ENCODE measurements around the gene MRPS27. TPM values are rescaled to one million over a fixed set of nuclear protein-coding genes. Genes with fewer than 3 reads are reported as not detected.

The MRPS27 gene
- total RNA-seq, 6 experiments from 2014 or later: 28.6 to 40.3 (median 36.0) TPM

GRCh38 chr5:72293495-72294055 lies 26.5 kb downstream of the MRPS27 start:
- TF ChIP-seq CTCF (IDR thresholded peaks at IDR 0.05) (no peak), POLR2A (IDR thresholded peaks at IDR 0.05) (no peak)
- intact Hi-C loops (cut with DNase I): no loop called here
- peaks cover 0 to 9% (median 3%) of the 10 kb centered on the region in 4 donors for H3K36me3 ChIP-seq
- DNase-seq: no peak
- no peak overlapping the region for H3K27ac ChIP-seq
- no peaks in the 10 kb centered on the region for H3K9me3 ChIP-seq
- H3K27me3 ChIP-seq: no peaks in the 10 kb centered on the region
- H3K4me3 ChIP-seq: no peak overlapping the region
- peaks cover 0 to 7% (median 0%) of the 10 kb centered on the region in 4 donors for H3K4me1 ChIP-seq
- WGBS (ENCODE audit: insufficient coverage, low coverage, low lambda C conversion rate, missing lambda C conversion rate): 83% methylated on average over 3 of the region's 3 CpGs
- ATAC-seq: no peak

DNA sequence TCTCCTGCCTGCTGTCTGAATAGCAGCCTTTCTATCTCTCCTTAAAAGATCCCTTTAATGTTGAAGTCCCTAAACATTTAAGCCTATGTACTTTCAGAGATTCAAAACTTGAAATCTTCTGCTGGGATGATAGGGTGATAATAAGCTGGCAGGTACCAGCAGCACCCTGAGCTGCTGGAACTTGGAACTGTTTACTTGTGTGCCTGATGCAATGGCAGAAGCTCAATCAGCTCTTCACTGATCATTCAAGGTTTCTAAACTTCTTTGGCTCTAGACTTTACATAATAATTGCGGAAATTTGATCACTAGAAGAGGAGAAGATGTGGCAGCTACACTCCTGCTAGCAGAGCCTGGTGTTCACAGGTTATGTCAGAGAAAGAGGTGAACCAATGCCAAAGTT lies 27.6 kb downstream of the MRPS27 start:
- Histone ChIP-seq H3K9me3 (no peaks in the 10 kb centered on the region), H3K27me3 (no peaks in the 10 kb centered on the region), H3K4me1 (peaks cover 0 to 7% (median 0%) of the 10 kb centered on the region in 4 donors), H3K36me3 (peaks cover 0 to 9% (median 3%) of the 10 kb centered on the region in 4 donors), H3K4me3 (no peak overlapping the region), H3K27ac (no peak overlapping the region)
- 40% methylated on average over 1 of the region's 1 CpG for WGBS (ENCODE audit: insufficient coverage, low coverage, low lambda C conversion rate, missing lambda C conversion rate)
- intact Hi-C loops (cut with DNase I): no loop called here
- TF ChIP-seq POLR2A (IDR thresholded peaks at IDR 0.05): no peak
- no peak for TF ChIP-seq CTCF (IDR thresholded peaks at IDR 0.05)
- DNase-seq (no peak), ATAC-seq (peak in 2 of 4 donors; percentile 28 to 67)

- H3K4me3 ChIP-seq: no peak overlapping the region
- intact Hi-C loops (cut with DNase I): no loop called here
- 100% methylated on average over 2 of the region's 3 CpGs for WGBS (ENCODE audit: insufficient coverage, low coverage, low lambda C conversion rate, missing lambda C conversion rate)
- TF ChIP-seq CTCF (IDR thresholded peaks at IDR 0.05) (no peak), POLR2A (IDR thresholded peaks at IDR 0.05) (no peak)
- H3K36me3 ChIP-seq: peaks cover 0 to 9% (median 2%) of the 10 kb centered on the region in 4 donors
- no peak overlapping the region for H3K27ac ChIP-seq
- ATAC-seq (no peak), DNase-seq (no peak)
- peaks cover 0 to 7% (median 0%) of the 10 kb centered on the region in 4 donors for H3K4me1 ChIP-seq
- no peaks in the 10 kb centered on the region for H3K27me3 ChIP-seq
- H3K9me3 ChIP-seq: no peaks in the 10 kb centered on the region
Observed at GRCh38 chr5:72291601-72292000, 28.4 kb downstream of the MRPS27 start.

DNA sequence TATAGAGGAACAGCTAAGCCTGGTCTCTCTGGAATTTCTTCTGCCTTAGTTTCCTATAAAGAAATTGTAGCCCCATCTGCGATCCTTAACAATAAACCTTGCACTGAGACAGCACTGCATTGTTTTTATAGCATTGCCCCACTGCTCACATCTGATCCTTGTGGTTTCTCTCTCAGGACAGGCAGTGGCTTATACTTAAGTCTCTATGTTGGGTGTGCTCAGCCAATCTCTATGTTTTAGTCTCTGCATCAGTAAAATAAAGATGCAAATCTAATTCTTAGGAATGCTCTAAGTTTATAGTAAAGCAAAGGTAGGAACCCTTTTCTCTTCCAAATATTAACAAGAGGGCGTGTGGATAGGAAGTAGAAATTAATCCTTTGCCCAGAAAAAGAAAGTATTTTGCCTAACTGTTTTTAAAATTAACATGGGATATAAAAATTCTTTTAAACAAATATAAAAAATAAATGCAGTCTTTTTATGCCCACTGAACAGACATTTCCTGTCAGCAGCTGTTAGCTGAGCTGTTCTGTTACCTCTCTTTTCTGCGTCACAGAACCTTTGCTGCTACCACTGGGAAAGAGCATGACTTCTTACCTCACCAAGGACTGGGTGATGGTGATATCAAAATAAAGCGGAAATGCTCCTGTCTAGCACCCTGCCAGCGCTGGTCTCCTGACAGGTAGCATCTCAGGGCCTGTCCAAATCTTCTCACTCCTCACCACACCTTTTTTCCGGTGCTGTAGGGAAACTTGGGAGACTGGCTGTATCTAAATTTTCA lies 29.5 kb downstream of the MRPS27 start:
- DNase-seq (no peak), ATAC-seq (no peak)
- H3K27ac ChIP-seq: no peak overlapping the region
- peaks cover 0 to 7% (median 0%) of the 10 kb centered on the region in 4 donors for H3K4me1 ChIP-seq
- no peak for TF ChIP-seq CTCF (IDR thresholded peaks at IDR 0.05)
- no peak for TF ChIP-seq POLR2A (IDR thresholded peaks at IDR 0.05)
- H3K36me3 ChIP-seq: peaks cover 0 to 9% (median 2%) of the 10 kb centered on the region in 4 donors
- no peaks in the 10 kb centered on the region for H3K27me3 ChIP-seq
- intact Hi-C loops (cut with DNase I): no loop called here
- 90% methylated on average over 6 of the region's 6 CpGs for WGBS (ENCODE audit: insufficient coverage, low coverage, low lambda C conversion rate, missing lambda C conversion rate)
- H3K4me3 ChIP-seq: no peak overlapping the region
- H3K9me3 ChIP-seq: no peaks in the 10 kb centered on the region
